ENCODE results near the gene OR6C76.
"Not testable (repeated sequence)": the region's sequence is repeated elsewhere in the genome, so short reads cannot be mapped to it uniquely, and the experiment has no call there.

Gene OR6C76

DNA sequence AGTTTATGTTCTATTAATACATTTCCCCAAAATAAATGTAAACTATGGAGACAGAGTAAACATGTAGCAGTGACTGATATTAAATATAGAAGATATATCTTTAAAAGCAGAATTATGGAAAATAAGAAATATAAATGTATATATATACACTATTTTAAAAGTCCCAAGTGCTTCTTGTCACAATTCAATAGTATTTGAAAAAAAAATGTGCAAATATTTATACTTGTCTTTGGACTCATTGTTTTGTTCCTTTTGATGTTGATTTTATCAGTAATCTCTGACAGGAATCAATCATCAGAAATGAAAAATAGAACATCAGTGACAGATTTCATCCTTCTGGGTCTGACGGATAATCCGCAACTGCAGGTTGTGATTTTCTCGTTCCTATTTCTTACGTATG lies at the start of gene OR6C76:
Gene OR6C76 (plus strand): TSS at position 301 of the 400 bp plus-strand sequence. CDS start 0 bp downstream, at position 301.
- TF ChIP-seq, protein P1, sequence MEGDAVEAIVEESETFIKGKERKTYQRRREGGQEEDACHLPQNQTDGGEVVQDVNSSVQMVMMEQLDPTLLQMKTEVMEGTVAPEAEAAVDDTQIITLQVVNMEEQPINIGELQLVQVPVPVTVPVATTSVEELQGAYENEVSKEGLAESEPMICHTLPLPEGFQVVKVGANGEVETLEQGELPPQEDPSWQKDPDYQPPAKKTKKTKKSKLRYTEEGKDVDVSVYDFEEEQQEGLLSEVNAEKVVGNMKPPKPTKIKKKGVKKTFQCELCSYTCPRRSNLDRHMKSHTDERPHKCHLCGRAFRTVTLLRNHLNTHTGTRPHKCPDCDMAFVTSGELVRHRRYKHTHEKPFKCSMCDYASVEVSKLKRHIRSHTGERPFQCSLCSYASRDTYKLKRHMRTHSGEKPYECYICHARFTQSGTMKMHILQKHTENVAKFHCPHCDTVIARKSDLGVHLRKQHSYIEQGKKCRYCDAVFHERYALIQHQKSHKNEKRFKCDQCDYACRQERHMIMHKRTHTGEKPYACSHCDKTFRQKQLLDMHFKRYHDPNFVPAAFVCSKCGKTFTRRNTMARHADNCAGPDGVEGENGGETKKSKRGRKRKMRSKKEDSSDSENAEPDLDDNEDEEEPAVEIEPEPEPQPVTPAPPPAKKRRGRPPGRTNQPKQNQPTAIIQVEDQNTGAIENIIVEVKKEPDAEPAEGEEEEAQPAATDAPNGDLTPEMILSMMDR (IDR thresholded peaks at IDR 0.05; ENCODE audit: borderline replicate concordance, insufficient read depth, low read depth, low read length) = no peak
- H3K4me3 ChIP-seq (ENCODE audit: low read depth, low read length) = no peak within 1 kb of the TSS

DNA sequence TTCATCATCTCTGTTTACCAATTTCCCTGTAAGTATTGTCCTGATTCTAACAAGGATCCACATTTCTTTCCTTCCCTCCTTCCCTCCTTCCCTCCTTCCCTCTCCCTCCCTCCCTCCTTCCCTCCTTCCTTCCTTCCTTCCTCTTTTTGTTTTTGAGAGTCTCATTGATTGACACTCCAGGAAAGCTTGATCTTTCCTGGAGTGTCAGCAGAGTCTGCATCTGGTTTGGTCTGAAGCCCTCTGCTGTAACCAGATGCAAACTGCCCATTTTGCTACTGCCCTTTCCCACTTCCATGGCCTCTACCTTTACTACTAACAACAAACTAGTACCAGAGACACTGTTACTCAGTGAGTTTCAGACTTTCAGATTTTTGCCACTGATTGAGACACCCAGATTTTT lies 40.2 kb upstream of the OR6C76 start:
- TF ChIP-seq, protein P1 (IDR thresholded peaks at IDR 0.05; ENCODE audit: borderline replicate concordance, insufficient read depth, low read depth, low read length) = no peak
- H3K4me3 ChIP-seq (ENCODE audit: low read depth, low read length) = no peak overlapping the region

DNA sequence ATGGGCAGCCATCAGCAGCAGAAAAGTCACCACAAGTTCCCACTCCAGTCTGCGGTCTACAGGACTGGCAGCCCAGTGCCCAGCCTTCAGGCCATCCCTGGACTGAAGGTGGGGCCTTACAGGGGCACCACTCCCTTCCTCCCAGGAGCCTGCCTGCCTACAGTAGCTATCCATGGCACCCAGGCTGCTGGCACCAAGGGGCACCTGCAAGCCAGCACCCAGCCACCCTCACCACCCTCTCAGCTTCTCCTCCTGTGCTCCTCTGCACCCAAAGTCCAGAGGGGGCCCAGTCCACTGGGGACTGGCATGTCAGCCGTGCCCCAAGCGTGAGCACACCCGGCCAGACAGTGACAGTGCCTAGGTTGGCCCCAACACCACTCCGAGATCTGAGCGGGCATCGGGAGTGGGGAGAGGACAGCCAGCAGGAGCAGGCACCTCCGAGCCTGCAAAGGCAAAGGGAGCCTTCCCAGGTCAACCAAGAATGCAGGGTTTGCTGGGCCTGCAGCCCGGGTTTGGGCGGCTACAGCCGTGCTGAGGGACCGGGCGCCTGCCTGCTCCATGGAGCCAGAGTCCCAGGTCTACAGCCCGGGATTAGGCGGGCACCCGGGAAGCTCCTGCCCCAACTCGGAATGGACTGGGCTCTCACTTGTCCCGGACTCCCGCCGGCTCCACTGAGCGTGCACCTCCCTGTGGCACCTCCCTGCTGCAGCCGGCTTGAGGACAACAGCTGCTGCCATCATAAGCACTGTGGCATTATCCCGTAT lies 33.8 kb upstream of the OR6C76 start:
- TF ChIP-seq, protein P1 (IDR thresholded peaks at IDR 0.05; ENCODE audit: borderline replicate concordance, insufficient read depth, low read depth, low read length) = no peak
- H3K4me3 ChIP-seq (ENCODE audit: low read depth, low read length) = no peak overlapping the region

DNA sequence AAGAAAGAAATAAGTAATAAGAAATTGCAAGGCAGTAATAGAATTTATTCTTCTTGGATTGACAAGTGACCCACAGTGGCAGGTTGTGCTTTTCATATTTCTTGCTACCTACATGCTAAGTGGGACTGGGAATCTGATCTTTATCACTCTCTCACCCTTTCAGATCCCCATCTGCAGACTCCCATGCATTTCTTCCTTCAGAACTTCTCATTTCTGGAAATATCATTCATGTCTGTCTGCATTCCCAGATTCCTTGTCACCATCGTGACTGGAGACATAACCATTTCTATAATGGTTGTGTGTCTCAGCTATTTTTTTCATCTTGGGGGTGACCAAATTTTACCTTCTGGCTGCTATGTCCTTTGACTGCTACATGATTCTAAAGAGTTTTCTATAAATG lies 29.7 kb upstream of the OR6C76 start:
- TF ChIP-seq, protein P1 (IDR thresholded peaks at IDR 0.05; ENCODE audit: borderline replicate concordance, insufficient read depth, low read depth, low read length) = no peak
- no peak overlapping the region for H3K4me3 ChIP-seq (ENCODE audit: low read depth, low read length)

DNA sequence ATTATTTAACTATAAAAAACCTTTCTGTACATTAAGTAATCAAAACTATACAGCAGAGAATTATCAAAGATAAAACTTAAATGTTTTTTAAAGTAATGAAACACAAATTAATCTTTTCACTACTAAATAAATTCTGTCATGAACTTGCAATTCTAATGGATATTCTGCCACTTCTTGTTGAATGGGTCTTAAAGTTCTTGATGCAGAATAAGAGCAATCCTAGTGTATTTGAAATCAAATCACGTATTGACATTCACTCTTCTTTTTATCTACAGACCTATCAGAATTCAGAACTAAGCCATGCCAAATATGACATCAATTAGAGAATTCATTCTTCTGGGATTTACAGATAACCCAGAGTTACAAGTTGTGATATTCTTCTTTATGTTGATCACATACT lies 25.8 kb upstream of the OR6C76 start, which contains the start of gene OR6C65:
Gene OR6C65 (plus strand): TSS at position 301 of the 400 bp plus-strand sequence. CDS start 0 bp downstream, at position 301.
- TF ChIP-seq, protein P1 (IDR thresholded peaks at IDR 0.05; ENCODE audit: borderline replicate concordance, insufficient read depth, low read depth, low read length) = no peak
- no peak within 1 kb of the TSS for H3K4me3 ChIP-seq (ENCODE audit: low read depth, low read length)

DNA sequence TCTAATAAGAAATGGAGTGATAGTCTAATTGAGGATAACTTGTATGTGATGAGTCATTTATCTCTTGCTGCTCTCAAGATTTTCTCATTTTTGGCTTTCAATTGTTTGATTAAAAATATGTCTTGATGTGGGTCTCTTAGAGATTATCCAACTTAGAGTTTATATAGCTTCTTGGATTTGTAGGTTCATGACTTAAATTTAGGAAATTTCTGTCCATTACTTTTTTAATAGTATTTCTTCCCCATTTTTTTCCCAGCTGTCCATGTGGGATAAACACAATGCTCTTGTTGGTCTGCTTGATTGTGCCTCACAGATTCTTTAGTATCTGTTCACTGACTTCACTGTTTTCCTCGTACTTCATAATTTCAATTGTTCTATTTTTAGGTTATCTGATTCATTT lies 18.2 kb upstream of the OR6C76 start:
- TF ChIP-seq, protein P1 (IDR thresholded peaks at IDR 0.05; ENCODE audit: borderline replicate concordance, insufficient read depth, low read depth, low read length) = no peak
- no peak overlapping the region for H3K4me3 ChIP-seq (ENCODE audit: low read depth, low read length)

DNA sequence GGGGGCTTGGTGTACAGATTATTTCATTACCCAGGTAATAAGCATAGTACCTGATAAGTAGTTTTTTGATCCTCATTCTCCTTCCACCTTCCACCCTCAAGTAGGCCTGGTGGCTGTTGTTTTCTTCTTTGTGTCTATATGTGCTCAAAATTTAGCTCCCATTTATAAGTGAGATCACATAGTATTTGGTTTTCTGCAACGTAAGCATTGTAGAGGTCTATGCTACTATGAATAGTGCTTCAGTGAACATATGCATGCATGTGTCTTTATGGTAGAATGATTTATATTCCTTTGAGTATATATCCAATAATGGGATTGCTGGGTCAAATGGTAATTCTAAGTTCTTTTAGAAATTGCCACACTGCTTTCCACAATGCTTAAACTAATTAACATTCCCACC lies 16.9 kb upstream of the OR6C76 start:
- H3K4me3 ChIP-seq (ENCODE audit: low read depth, low read length) = not testable (repeated sequence)

DNA sequence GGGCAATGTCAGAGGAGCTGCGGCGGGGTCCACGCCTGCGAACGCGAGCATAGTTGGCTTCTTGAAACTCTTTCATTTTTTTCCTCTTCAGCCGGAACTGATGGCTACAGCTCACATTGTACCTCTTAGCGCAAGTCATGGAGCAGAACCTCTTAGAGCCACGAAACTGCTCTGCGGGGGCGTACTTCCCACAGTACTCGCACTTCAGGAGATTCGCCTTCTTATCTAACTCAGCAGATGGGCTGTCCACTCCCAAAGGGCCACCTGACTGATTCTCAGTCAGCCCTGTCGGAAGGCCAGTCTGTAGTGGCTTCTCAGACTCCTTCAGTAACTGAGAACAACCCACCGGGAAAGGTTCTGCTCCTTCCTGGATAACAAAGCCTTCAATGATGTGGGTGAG lies 13.9 kb upstream of the OR6C76 start:
- H3K4me3 ChIP-seq (ENCODE audit: low read depth, low read length) = not testable (repeated sequence)

DNA sequence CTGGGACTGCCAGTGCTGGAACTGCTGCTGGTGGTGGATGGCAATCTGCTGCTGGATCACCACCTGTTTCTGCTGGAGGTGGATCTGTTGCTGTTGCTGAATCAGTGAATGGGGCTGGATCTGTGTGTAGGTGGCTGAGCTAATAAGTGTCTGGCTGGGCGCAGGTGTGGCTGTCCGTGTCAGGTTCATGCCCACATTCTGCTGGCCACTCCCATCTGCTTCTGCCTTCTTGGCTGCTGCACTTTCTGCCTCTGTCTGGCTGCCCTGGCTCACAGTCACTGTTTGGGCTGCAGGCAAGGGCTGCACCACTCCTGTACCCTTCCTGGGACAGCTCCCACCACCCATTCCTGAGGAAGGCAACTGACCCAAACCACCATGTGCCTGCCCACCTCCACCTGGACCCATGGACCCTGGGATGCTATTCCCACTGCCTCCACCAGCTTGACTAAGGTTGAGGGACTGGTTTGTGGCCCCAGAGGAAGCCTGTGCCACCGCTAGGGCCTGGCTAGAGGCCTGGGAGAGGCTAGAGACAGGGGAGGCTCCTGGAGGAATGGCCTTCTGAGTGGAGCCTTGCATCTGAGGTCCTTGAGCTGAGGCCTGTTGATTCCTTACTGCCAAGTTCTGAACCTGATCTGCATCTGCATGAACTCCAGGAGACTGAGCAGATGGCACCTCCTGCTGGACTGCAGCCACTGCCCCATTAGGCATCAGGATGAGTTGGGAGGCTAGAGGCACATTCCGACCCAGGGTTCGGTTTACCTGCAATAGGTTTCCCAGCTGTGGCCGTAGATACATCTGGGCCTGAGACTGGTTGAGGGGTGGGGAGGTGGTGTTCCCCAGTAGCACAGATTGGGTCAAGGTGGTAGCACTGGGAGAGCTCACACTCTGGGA lies 12.3 kb upstream of the OR6C76 start:
- H3K4me3 ChIP-seq (ENCODE audit: low read depth, low read length) = not testable (repeated sequence)

DNA sequence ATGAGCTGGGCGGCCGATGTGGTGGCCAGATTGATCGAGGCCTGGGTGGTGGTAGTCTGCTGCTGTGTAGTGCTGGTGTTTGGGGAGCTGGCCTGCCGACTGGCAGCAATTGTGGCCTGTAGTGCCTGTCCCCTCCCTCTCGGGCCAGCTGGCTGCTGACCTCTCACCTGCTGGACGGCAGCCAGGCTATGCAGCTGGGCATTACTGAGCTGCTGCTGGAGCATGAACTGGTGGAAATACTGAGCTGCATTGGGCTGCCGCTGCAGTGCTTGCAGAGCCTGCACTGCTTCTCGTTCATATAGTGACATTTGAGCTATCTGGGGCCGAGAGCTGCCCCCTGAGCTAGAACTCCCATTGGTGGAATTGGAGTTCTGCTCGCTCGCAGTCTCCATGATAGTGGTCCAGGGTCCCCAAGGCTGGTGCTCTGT lies 11.6 kb upstream of the OR6C76 start:
- H3K4me3 ChIP-seq (ENCODE audit: low read depth, low read length) = not testable (repeated sequence)

DNA sequence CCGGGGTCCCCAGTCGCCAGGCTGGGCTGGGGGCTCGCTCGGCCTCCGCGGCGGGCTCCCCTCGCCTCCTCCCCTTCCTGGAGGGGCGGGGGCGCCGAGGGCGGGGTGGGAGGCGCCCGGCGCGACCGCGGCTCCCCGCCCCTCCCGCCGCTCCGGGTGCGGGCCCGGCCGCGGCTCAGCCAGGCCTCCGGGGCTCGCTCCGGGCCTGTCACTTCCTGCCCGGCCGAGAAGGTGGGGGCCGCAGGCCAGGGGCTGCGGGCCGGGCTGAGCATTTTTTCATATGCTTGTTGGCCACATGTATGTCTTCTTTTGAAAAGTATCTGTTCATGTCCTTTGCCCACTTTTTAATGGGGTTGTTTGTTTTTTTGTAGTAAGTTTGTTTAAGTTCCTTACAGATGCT lies 11.2 kb upstream of the OR6C76 start:
- not testable (repeated sequence) for H3K4me3 ChIP-seq (ENCODE audit: low read depth, low read length)

Measured in GM12875 (cell line).